Endothelial cell of umbilical vein (primary cell): ENCODE measurements around the gene FHIT. TPM values are rescaled to one million over a fixed set of nuclear protein-coding genes. Genes with fewer than 3 reads are reported as not detected.

ENCODE experiments used
- BruUV-seq: library from RNA; stranded (reverse); fragments of 400-500 nt; replicated peaks from 2 replicates; lab custom pipeline; 2021; lab: Mats Ljungman, UMichigan
- CTCF ChIA-PET: fragments of 300-600, 350-600 bp; sonication (Branson Sonifier 250); formaldehyde crosslinking; loops from one replicate; lab custom pipeline; 2021; ENCODE audit warnings: antibody characterized with exemption, inconsistent platforms; lab: Charles Lee
- POLR2A ChIA-PET: fragments of 300-600, 350-600 bp; sonication (Branson Sonifier 250); formaldehyde crosslinking; loops from one replicate; lab custom pipeline; 2021; ENCODE audit warnings: antibody characterized with exemption, inconsistent platforms; lab: Charles Lee
- DNase-seq: peaks from one replicate; pipeline ENCODE4 v3.0.0-alpha.2; 2011; ENCODE audit warnings: low read depth, low spot score
- FAIRE-seq: peaks from 2 replicates; lab custom pipeline; 2011; peaks lifted over from hg19 to GRCh38; lab: Jason Lieb, UNC
- H2AFZ ChIP-seq: 2 replicates; pipeline ENCODE4 v1.6.0; 2012; ENCODE audit warnings: low read depth, low read length, control low read depth, inconsistent platforms
- H3K27ac ChIP-seq: 2 replicates; pipeline ENCODE4 v1.5.1; 2011; ENCODE audit warnings: low read depth, mild to moderate bottlenecking, control low read depth, low read length, moderate library complexity; ENCODE audit not compliant: insufficient read depth
- H3K27me3 ChIP-seq, 2 experiments: 2 replicates each; pipeline versions ENCODE4 v1.6.0 to v1.6.1; 2011; ENCODE audit warnings: low read length in 2 of 2, mixed read lengths in 1 of 2; ENCODE audit not compliant: control insufficient read depth in 2 of 2, insufficient read depth in 2 of 2
- H3K36me3 ChIP-seq, 2 experiments: 2 replicates in 1 of 2; 3 replicates in 1 of 2; pipeline ENCODE4 v1.5.1; 2011; ENCODE audit warnings: low read length in 2 of 2, mild to moderate bottlenecking in 1 of 2, moderate library complexity in 1 of 2; ENCODE audit not compliant: control insufficient read depth in 2 of 2, insufficient read depth in 2 of 2; ENCODE audit errors: extremely low read depth in 1 of 2
- H3K4me1 ChIP-seq: 3 replicates; pipeline ENCODE4 v1.5.1; 2011; ENCODE audit warnings: mild to moderate bottlenecking, low read length; ENCODE audit not compliant: control insufficient read depth, insufficient read depth; ENCODE audit errors: extremely low read depth
- H3K4me2 ChIP-seq: 2 replicates; pipeline ENCODE4 v1.6.1; 2011; ENCODE audit warnings: low read length, control low read depth, mixed read lengths; ENCODE audit not compliant: insufficient read depth
- H3K4me3 ChIP-seq, 3 experiments: fragments of 200-600 bp in 1 of 3; sonication (generic), shearing (Covaris generic) in 1 of 3; replicated peaks in 1 of 3; 2 replicates each; pipeline ENCODE4 v1.5.1; 2011 to 2016; ENCODE audit warnings: control low read depth in 3 of 3, low read length in 3 of 3, mild to moderate bottlenecking in 2 of 3, inconsistent platforms in 1 of 3, low read depth in 1 of 3, moderate library complexity in 1 of 3; ENCODE audit not compliant: insufficient read depth in 1 of 3
- H3K79me2 ChIP-seq: 2 replicates; pipeline ENCODE4 v1.6.0; 2012; ENCODE audit warnings: low read length, inconsistent platforms; ENCODE audit not compliant: control insufficient read depth, insufficient read depth
- H3K9ac ChIP-seq: replicated peaks from 2 replicates; pipeline ENCODE3; 2011; ENCODE audit warnings: low read length, control low read depth; ENCODE audit not compliant: insufficient read depth; ENCODE audit errors: extremely low read depth
- H3K9me1 ChIP-seq: replicated peaks from 3 replicates; pipeline ENCODE4 v1.6.0; 2011; ENCODE audit warnings: mild to moderate bottlenecking, low read length; ENCODE audit not compliant: control insufficient read depth, insufficient read depth; ENCODE audit errors: extremely low read depth
- H3K9me3 ChIP-seq: replicated peaks from 2 replicates; pipeline ENCODE4 v1.5.1; 2012; ENCODE audit warnings: low read length, inconsistent platforms; ENCODE audit not compliant: control insufficient read depth, insufficient read depth
- H4K20me1 ChIP-seq: replicated peaks from 2 replicates; pipeline ENCODE3; 2011; ENCODE audit warnings: mild to moderate bottlenecking, low read length; ENCODE audit not compliant: control insufficient read depth, insufficient read depth; ENCODE audit errors: extremely low read depth
- FOS ChIP-seq: IDR thresholded peaks from 2 replicates; pipeline ENCODE4 v1.6.1; 2011; ENCODE audit warnings: mild to moderate bottlenecking, low read length, moderate library complexity, borderline replicate concordance; ENCODE audit not compliant: insufficient read depth
- GATA2 ChIP-seq: IDR thresholded peaks from 2 replicates; pipeline ENCODE4 v1.7.0; 2011; ENCODE audit warnings: low read depth, mild to moderate bottlenecking, moderate library complexity, mixed read lengths, low read length; ENCODE audit not compliant: insufficient read length, insufficient read depth
- JUN ChIP-seq: IDR thresholded peaks from 2 replicates; pipeline ENCODE4 v1.6.1; 2011; ENCODE audit warnings: borderline replicate concordance, low read depth; ENCODE audit not compliant: insufficient read length, insufficient read depth
- POLR2A ChIP-seq: IDR thresholded peaks from 2 replicates; pipeline ENCODE4 v1.6.1; 2012; ENCODE audit warnings: low read depth, mild to moderate bottlenecking, control low read depth, low read length
- POLR2AphosphoS5 ChIP-seq: IDR thresholded peaks from 2 replicates; pipeline ENCODE4 v1.6.1; 2012; ENCODE audit warnings: low read depth, mild to moderate bottlenecking, control low read depth, low read length, moderate library complexity; ENCODE audit not compliant: insufficient read depth
- dilution Hi-C: fragments of 300-500 bp; cut with MboI; formaldehyde crosslinking; loops from one replicate; pipeline ENCODE4 v1.15.0; 2019; ENCODE audit warnings: low sequenced_read_pairs; ENCODE audit not compliant: extremely low pct_ligation_motif_present
- intact Hi-C: fragments of 100-400 bp; cut with micrococcal nuclease; formaldehyde crosslinking; loops from one replicate; pipeline ENCODE4 v1.10.0; 2022
- polyA plus RNA-seq, 4 experiments: library from polyadenylated mRNA; depleted of rRNA in 3 of 4; stranded (reverse) in 3 of 4; unstranded in 1 of 4; fragments of >200 nt; gene quantifications; 2 replicates each; pipeline versions ENCODE4 v1.2.1 to v1.2.3, GENCODE V29; 2011 to 2012; ENCODE audit warnings: missing spikeins in 1 of 4
- total RNA-seq: library from RNA; stranded (reverse); gene quantifications from 2 replicates; pipeline ENCODE4 v1.2.3, GENCODE V29; 2021
- TF ChIP-seq, protein P1 (sequence below), 2 donors: IDR thresholded peaks; 1 replicate in 1 of 2; 2 replicates in 1 of 2; pipeline ENCODE4 v1.5.1; 2011; ENCODE audit warnings: low read length in 2 of 2, mild to moderate bottlenecking in 2 of 2, moderate library complexity in 2 of 2, control low read depth in 1 of 2, inconsistent platforms in 1 of 2, low read depth in 1 of 2; ENCODE audit not compliant: insufficient read depth in 1 of 2; ENCODE audit errors: extremely low read depth in 1 of 2
- TF ChIP-seq, protein P2 (sequence below): IDR thresholded peaks from 2 replicates; pipeline ENCODE4 v1.6.1; 2011; ENCODE audit not compliant: insufficient read depth, insufficient read length

Gene FHIT
- total and polyA plus RNA-seq, 2 donors (not counting 3 experiments of a cell fraction or from before 2014, with no cell fraction given) = 0.47 to 2.2 TPM

DNA sequence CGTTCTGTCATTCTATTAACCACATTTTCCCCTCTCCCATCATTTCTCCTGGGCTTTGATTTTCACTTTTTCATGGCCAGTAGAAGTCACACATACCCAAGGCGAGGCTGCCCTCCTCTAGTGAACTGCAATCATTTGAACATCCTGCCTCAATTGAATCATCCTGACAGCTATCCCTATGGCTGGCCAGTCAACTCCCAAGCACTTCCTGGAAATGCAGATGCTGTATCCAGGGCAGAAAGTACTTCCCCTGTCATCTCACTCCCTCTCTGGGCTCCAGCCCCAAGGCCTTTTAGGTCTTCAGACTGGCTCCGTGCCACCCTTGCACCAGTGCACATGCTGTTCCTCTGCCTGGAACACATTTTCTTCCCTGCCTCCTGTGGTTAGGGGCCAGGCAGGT lies 1463.1 kb downstream of the FHIT start:
- H3K4me1 ChIP-seq = no peaks in the 10 kb centered on the region
- H3K27me3 ChIP-seq = no peaks in the 10 kb centered on the region
- peaks cover 5% of the 10 kb centered on the region for H3K9me3 ChIP-seq
- no peaks in the 10 kb centered on the region for H3K36me3 ChIP-seq
- no peak overlapping the region for H3K4me3 ChIP-seq
- POLR2A ChIA-PET = no interaction called here
- dilution Hi-C loops (no loop called here), intact Hi-C loops (no loop called here)
- BruUV-seq = no TSS peak
- no peaks in the 10 kb centered on the region for H4K20me1 ChIP-seq
- FAIRE-seq = no peak
- no peak overlapping the region for H2AFZ ChIP-seq
- no peak overlapping the region for H3K4me2 ChIP-seq
- H3K9me1 ChIP-seq = no peaks in the 10 kb centered on the region
- H3K79me2 ChIP-seq = no peaks in the 10 kb centered on the region
- TF ChIP-seq POLR2A (no peak), FOS (no peak), POLR2AphosphoS5 (no peak), GATA2 (no peak), JUN (no peak)
- TF ChIP-seq, protein P1, sequence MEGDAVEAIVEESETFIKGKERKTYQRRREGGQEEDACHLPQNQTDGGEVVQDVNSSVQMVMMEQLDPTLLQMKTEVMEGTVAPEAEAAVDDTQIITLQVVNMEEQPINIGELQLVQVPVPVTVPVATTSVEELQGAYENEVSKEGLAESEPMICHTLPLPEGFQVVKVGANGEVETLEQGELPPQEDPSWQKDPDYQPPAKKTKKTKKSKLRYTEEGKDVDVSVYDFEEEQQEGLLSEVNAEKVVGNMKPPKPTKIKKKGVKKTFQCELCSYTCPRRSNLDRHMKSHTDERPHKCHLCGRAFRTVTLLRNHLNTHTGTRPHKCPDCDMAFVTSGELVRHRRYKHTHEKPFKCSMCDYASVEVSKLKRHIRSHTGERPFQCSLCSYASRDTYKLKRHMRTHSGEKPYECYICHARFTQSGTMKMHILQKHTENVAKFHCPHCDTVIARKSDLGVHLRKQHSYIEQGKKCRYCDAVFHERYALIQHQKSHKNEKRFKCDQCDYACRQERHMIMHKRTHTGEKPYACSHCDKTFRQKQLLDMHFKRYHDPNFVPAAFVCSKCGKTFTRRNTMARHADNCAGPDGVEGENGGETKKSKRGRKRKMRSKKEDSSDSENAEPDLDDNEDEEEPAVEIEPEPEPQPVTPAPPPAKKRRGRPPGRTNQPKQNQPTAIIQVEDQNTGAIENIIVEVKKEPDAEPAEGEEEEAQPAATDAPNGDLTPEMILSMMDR (IDR thresholded peaks at IDR 0.05; ENCODE audit: extremely low read depth in 1 of 2, insufficient read depth in 1 of 2, low read depth in 1 of 2, low read length in 2 of 2) = no peak
- TF ChIP-seq, protein P2, sequence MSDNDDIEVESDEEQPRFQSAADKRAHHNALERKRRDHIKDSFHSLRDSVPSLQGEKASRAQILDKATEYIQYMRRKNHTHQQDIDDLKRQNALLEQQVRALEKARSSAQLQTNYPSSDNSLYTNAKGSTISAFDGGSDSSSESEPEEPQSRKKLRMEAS = no peak
- CTCF ChIA-PET = no interaction called here
- no peak overlapping the region for H3K27ac ChIP-seq
- DNase-seq = no peak
- H3K9ac ChIP-seq = no peak overlapping the region
